Peyer's patch (tissue), 4 donors: ENCODE data around the gene AMHR2.

Experiments used
- CTCF ChIP-seq, 6 experiments: fragments of 450-650 bp in 4 of 6; fragments of 200-600 bp in 2 of 6; sonication (generic) in 1 of 6; IDR thresholded peaks; one replicate each; pipeline ENCODE4 v1.5.1; 2017 to 2019; ENCODE audit warnings: antibody characterized with exemption in 6 of 6, mild to moderate bottlenecking in 3 of 6, moderate library complexity in 1 of 6
- POLR2A ChIP-seq, 2 donors: fragments of 450-650 bp; IDR thresholded peaks; one replicate each; pipeline ENCODE4 v1.5.1; 2017; ENCODE audit warnings: antibody characterized with exemption in 2 of 2, mild to moderate bottlenecking in 2 of 2, moderate library complexity in 2 of 2

- TF ChIP-seq CTCF (IDR thresholded peaks at IDR 0.05), result no peak
- TF ChIP-seq POLR2A (IDR thresholded peaks at IDR 0.05), result no peak
Measured at GRCh38 chr12:53450936-53451335, 27.3 kb downstream of the AMHR2 start.
